Adrenal gland (tissue), 5 donors: ENCODE measurements around the gene PTGDR2.

ENCODE experiments used
- POLR2A ChIP-seq, 2 donors: fragments of 450-650 bp; IDR thresholded peaks; one replicate each; pipeline ENCODE4 v1.6.1; 2017; ENCODE audit warnings: antibody characterized with exemption in 2 of 2, mild to moderate bottlenecking in 2 of 2, moderate library complexity in 1 of 2
- TF ChIP-seq, protein P1 (sequence below), 6 experiments: fragments of 450-650 bp in 4 of 6; fragments of 200-600 bp in 2 of 6; sonication (generic) in 1 of 6; IDR thresholded peaks; 1 replicate in 5 of 6; 2 replicates in 1 of 6; pipeline versions ENCODE4 v1.5.1 to v1.8.0; 2016 to 2021; ENCODE audit warnings: antibody characterized with exemption in 6 of 6, mild to moderate bottlenecking in 2 of 6, moderate library complexity in 1 of 6
- donor health status: DM: no; HTN: no; CAD: no.

DNA sequence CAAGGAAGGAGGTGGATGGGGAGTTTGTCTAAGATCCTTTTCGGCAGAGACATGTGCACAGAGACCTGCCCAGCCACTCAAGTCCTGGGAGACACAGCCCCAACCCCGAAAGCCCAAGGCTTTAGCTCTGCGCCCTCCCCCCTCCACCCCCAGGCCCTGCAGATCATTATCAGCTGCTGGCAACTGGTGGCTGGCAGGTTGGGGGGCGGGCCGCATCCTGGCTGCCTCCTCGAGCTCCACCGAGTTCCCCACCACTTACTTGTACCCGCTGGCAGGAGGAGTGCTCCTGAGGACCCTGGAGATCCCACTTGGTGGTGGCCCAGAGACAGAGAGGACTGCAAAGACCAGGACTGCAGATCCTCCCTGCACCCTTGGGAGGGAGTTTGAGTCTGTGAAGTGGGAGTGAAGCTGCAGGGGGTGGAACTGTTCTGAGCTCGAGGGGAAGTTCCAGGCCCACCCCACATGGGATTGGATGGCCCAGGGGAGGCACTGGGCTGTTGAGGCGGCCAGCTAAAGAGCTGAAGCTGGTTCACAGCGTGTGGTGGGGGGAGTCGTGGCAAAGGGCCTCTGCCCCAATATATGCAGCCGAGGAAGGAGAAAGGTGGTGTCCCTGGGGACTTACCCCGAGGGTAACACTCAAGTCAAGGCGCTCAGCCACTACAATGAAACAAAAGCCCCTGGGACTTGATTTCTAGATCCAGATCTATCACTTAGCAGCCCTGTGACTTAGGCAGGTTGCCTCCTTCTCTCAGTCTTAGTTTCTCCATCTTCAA lies 33.7 kb downstream of the PTGDR2 start:
- no peak for TF ChIP-seq POLR2A (IDR thresholded peaks at IDR 0.05)
- TF ChIP-seq, protein P1, sequence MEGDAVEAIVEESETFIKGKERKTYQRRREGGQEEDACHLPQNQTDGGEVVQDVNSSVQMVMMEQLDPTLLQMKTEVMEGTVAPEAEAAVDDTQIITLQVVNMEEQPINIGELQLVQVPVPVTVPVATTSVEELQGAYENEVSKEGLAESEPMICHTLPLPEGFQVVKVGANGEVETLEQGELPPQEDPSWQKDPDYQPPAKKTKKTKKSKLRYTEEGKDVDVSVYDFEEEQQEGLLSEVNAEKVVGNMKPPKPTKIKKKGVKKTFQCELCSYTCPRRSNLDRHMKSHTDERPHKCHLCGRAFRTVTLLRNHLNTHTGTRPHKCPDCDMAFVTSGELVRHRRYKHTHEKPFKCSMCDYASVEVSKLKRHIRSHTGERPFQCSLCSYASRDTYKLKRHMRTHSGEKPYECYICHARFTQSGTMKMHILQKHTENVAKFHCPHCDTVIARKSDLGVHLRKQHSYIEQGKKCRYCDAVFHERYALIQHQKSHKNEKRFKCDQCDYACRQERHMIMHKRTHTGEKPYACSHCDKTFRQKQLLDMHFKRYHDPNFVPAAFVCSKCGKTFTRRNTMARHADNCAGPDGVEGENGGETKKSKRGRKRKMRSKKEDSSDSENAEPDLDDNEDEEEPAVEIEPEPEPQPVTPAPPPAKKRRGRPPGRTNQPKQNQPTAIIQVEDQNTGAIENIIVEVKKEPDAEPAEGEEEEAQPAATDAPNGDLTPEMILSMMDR (IDR thresholded peaks at IDR 0.05) = no peak
